Left renal cortex interstitium (tissue), 4 donors: ENCODE results near the gene CDC5L. TPM values are rescaled to one million over a fixed set of nuclear protein-coding genes. Genes with fewer than 3 reads are reported as not detected.

Source experiments
- DNase-seq, 4 donors: peaks; one replicate each; pipeline ENCODE4 v3.0.0-alpha.2; 2013; ENCODE audit warnings: low read depth in 4 of 4, low spot score in 2 of 4, missing footprints in 1 of 4
- polyA plus RNA-seq, 4 donors: library from polyadenylated mRNA; unstranded; fragments of 120-200 nt; gene quantifications; one replicate each; pipeline ENCODE4 v1.2.1, GENCODE V29; 2013; ENCODE audit not compliant: insufficient read length in 4 of 4

CDC5L gene
- polyA plus RNA-seq, 4 donors = 36.6 to 45.0 (median 40.7) TPM

- no peak for DNase-seq
Measured at GRCh38 chr6:44373051-44373450, 14.5 kb upstream of the CDC5L start.

GRCh38 chr6:44373787-44374186, 13.7 kb upstream of the CDC5L start:
- DNase-seq = no peak

- no peak for DNase-seq
Measured at GRCh38 chr6:44375071-44375470, 12.4 kb upstream of the CDC5L start.

GRCh38 chr6:44377484-44377883, 10.0 kb upstream of the CDC5L start:
- no peak for DNase-seq

- no peak for DNase-seq
Measured at GRCh38 chr6:44377971-44378370, 9.5 kb upstream of the CDC5L start.

GRCh38 chr6:44381739-44382138, 5.8 kb upstream of the CDC5L start:
- no peak for DNase-seq

- no peak for DNase-seq
Measured at GRCh38 chr6:44386364-44386928, 1.1 kb upstream of the CDC5L start.

DNA sequence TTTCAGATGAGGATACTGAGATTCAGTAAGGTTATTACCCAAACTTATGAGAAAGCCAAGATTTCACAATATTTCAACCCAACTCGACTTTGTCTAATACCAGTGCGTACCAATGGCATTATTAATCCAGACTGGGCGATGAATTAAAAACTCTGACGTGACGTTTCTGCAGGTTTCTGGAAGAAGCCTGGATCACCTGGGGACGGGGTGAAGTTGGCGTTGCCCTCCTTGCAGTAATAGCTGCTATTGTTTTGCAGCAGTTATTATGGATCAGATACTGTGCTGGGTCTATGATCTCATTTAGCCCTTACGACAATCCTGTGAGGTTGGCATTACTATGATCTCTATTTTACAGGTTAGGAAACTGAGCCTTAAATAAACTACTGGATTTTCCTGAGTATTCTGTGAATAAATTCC, 569 bp upstream of the CDC5L start:
- peak in 1 of 4 donors; percentile 23 for DNase-seq

DNA sequence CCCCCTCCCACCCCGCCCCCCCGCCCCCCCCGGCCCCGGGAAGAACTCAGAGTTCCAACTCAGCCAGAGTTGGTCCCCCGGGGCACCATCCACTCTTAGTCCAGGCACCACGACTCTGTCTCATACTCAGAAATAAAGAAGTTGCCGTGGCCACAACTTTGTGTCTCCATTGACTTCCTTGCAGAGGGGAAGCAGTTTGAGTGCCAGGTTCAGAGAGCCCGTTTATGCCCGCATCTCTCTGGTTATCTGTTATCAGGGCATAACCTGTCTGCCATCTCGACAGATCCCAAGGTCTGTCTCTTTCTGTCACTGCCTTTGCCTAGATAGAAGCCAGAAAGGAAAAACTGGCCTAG, 605 bp downstream of the CDC5L start:
- peak in 3 of 4 donors; percentile 8 to 23 (median 10) for DNase-seq

GRCh38 chr6:44388887-44389286, 1.4 kb downstream of the CDC5L start:
- DNase-seq = no peak

GRCh38 chr6:44390158-44390683, 2.7 kb downstream of the CDC5L start:
- DNase-seq = peak in 2 of 4 donors; percentile 6 to 13

- DNase-seq = no peak
Measured at GRCh38 chr6:44395501-44395900, 8.0 kb downstream of the CDC5L start.

- no peak for DNase-seq
Measured at GRCh38 chr6:44396968-44397367, 9.5 kb downstream of the CDC5L start.

GRCh38 chr6:44397424-44398164, 10.1 kb downstream of the CDC5L start:
- no peak for DNase-seq

DNA sequence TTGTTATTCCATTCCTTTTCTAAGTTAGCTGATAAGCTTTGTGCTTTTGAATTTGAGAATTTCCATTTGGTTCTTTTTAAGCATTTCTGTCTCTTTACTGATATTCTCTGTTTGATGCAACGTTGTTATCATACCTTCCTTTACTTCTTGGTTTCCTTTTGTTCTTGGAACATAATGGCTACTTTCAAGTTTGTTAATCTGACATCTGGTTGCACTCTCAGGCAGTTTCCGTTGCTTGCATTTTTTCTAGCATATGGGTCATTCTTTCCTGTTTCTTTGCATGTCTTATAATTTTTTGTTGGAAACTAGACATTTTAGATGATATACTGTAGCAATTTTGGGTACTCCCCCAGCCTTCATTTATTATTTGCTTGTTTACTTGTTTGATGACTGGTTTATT, 12.5 kb downstream of the CDC5L start:
- DNase-seq = no peak

- no peak for DNase-seq
Measured at GRCh38 chr6:44400572-44400971, 13.1 kb downstream of the CDC5L start.

- DNase-seq = no peak
Measured at GRCh38 chr6:44401138-44401537, 13.6 kb downstream of the CDC5L start.

DNA sequence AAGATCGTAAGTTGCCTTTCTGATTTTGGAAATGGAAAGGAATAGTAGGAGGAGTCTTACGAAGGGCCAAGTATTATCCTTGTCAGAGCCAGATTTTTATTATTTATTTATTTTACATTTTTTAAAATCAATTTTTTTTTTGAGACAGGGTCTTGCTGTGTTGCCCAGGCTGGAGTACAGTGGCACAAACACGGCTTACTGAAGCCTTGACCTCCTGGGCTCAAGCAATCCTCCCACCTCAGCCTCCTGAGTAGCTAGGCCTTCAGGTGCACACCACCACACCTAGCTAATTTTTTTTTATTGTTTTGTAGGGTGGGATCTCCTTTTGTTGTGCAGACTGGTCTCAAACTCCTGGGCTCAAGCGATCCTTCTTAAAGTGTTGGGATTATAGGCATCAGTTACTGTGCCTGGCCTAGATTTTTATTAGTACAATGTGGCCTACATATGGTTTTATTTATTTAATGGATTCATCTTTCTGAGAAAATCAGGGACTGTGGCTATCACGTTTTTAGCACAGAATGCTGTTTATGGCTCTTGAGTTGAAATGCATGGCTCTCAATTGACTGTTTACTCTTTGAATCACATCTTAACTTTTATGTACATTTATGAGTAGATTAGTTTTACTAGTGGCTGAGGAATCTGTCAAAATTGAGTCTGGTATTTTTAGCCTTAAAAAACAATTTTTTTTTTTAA, 16.7 kb downstream of the CDC5L start:
- DNase-seq = no peak

DNA sequence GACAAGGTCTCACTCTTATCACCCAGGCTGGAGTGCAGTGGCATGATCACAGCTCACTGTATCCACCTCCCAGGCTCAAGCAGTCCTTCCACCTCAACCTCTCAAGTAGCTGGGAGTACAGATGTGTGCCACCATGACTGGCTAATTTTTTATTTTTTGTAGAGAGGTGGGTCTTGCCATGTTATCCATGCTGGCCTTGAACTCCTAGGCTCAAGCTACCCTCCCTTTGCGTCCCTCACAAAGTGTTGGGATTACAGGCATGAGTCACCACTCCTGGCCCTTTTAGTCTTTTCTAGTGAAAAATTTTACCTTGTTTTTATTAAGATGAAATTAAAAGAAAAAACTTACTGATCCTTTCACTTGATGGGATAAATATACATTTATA, 17.2 kb downstream of the CDC5L start:
- no peak for DNase-seq

DNA sequence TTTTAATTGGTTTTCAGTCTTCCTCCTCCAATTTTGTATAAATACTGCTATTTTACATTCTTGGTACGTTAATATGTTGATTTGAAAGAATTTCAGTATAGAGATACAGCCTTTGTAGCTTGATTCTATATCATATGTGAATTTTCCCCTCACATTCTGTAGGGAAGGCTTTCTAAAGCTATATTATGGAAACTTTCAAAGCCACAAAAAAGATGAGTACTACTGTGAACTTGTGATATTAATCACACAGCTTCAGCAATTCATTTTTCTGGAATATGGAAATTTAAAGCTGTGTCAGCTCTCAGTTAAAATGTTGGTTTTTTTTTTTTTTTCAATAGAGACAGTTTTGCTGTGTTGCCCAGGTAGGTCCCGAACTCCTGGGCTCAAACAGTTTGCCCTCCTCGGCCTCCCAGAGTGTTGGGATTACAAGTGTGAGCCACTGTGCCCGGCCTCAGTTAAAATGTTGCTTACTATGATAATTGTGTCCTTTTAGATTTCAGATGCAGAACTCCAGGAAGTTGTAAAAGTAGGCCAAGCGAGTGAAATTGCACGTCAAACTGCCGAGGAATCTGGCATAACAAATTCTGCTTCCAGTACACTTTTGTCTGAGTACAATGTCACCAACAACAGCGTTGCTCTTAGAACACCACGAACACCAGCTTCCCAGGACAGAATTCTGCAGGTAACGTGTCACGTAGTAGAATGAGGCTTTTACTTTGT, 20.6 kb downstream of the CDC5L start:
- no peak for DNase-seq

GRCh38 chr6:44409207-44409794, 21.8 kb downstream of the CDC5L start:
- no peak for DNase-seq
